SK-N-DZ (cell line): ENCODE results near the gene MYH3.

Experiments
- DNase-seq: peaks from one replicate; pipeline ENCODE4 v3.0.0-alpha.2; 2015; ENCODE audit warnings: low spot score

MYH3 gene

GRCh38 chr17:10614536-10615155, 42.5 kb downstream of the MYH3 start:
- DNase-seq, result peak; percentile 62

- DNase-seq, result no peak
Measured at GRCh38 chr17:10613775-10614513, 43.2 kb downstream of the MYH3 start.

GRCh38 chr17:10612957-10613744, 44.0 kb downstream of the MYH3 start:
- DNase-seq, result no peak

- DNase-seq, result no peak
Measured at GRCh38 chr17:10610884-10611283, 46.2 kb downstream of the MYH3 start.

GRCh38 chr17:10608244-10608643, 48.9 kb downstream of the MYH3 start:
- no peak for DNase-seq

- DNase-seq, result no peak
Measured at GRCh38 chr17:10606110-10606509, 51.0 kb downstream of the MYH3 start.

- no peak for DNase-seq
Measured at GRCh38 chr17:10605221-10605783, 51.8 kb downstream of the MYH3 start.

- no peak for DNase-seq
Measured at GRCh38 chr17:10604521-10604920, 52.6 kb downstream of the MYH3 start.

GRCh38 chr17:10603931-10604330, 53.2 kb downstream of the MYH3 start:
- no peak for DNase-seq

GRCh38 chr17:10600571-10600970, 56.5 kb downstream of the MYH3 start:
- DNase-seq, result no peak

GRCh38 chr17:10598621-10599020, 58.5 kb downstream of the MYH3 start:
- no peak for DNase-seq

- DNase-seq, result no peak
Measured at GRCh38 chr17:10589553-10590145, 67.5 kb downstream of the MYH3 start.

GRCh38 chr17:10585529-10585928, 71.6 kb downstream of the MYH3 start:
- DNase-seq, result no peak

GRCh38 chr17:10583834-10584233, 73.3 kb downstream of the MYH3 start:
- no peak for DNase-seq

GRCh38 chr17:10579270-10579669, 77.8 kb downstream of the MYH3 start:
- DNase-seq, result no peak
